Astrocyte of the cerebellum (primary cell): ENCODE measurements around the gene MTHFD2L.

Experiments
- DNase-seq: peaks from one replicate; pipeline ENCODE4 v3.0.0-alpha.2; 2011; ENCODE audit warnings: low read depth
- H3K4me3 ChIP-seq: 2 replicates; pipeline ENCODE4 v1.5.1; 2011; ENCODE audit warnings: mild to moderate bottlenecking, low read depth, low read length, moderate library complexity
- CTCF ChIP-seq: IDR thresholded peaks from 2 replicates; pipeline ENCODE4 v1.5.1; 2012; ENCODE audit warnings: low read length, low read depth, moderate library complexity, mild to moderate bottlenecking; ENCODE audit errors: missing control alignments
- in situ Hi-C: cut with HindIII; loops from 2 replicates; pipeline ENCODE4 v1.10.0; 2017; ENCODE audit warnings: low sequenced_read_pairs

Gene MTHFD2L

DNA sequence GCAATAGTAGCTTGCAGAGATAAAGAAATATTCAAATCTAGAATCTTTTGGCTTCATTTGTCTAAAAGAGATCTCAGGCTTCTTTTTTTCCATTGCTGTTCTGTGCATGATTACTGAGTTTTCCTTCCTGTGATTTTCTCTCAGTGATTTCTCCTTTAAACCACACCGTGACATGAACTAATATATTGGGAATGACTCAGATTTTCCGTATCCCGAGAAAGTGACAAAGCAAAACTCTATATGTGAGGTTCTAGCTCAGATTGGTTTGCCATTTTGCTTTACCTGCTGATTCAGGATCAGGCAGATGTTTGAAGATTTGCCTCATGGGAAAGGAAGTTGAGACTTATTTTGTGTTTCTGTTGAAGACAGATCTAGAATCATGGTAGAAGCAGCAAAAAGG is 59.4 kb downstream of the MTHFD2L start:
- peak; percentile 26 for DNase-seq
- no peak overlapping the region for H3K4me3 ChIP-seq
- no peak for TF ChIP-seq CTCF
- in situ Hi-C loops = no loop called here

- TF ChIP-seq CTCF = no peak
- no peak overlapping the region for H3K4me3 ChIP-seq
- in situ Hi-C loops = no loop called here
- DNase-seq = no peak
Observed at GRCh38 chr4:74218201-74218600, 60.3 kb downstream of the MTHFD2L start.

DNA sequence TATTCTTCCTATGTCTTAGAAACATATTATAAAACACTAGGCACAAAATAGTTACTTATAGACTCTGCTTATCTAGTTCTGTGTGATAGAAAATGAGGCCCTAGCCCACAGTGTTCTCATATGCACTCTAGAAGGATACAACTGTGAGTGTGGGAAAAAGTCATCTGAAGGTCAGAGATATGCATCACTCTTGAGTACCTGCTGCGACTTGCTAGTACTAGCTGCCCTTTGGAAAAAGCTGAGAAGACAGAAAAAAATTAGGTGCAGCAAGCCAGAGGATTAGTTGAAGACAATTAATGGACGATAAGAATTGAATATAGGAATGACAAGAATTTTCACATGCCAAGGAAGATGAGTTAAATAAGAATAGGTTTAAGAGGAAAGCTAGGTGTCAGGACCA is 61.3 kb downstream of the MTHFD2L start:
- in situ Hi-C loops = no loop called here
- no peak for TF ChIP-seq CTCF
- DNase-seq = no peak
- H3K4me3 ChIP-seq = no peak overlapping the region

DNA sequence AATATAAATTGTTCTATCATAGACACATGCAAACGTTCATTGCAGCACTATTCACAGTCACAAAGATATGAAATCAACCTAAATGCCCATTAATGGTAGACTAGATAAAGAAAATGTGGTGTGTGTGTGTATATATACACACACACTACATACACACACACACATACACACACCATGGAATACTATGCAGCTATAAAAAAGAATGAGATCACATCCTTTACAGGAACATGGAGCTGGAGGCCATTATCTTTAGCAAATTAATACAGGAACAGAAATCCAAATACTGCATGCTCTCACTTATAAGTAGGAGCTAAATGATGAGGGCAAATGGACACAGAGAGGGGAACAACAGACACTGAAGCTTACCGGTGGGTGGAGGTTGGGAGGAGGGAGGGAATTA is 65.2 kb downstream of the MTHFD2L start:
- no peak for TF ChIP-seq CTCF
- in situ Hi-C loops = no loop called here
- no peak for DNase-seq
- no peak overlapping the region for H3K4me3 ChIP-seq

DNA sequence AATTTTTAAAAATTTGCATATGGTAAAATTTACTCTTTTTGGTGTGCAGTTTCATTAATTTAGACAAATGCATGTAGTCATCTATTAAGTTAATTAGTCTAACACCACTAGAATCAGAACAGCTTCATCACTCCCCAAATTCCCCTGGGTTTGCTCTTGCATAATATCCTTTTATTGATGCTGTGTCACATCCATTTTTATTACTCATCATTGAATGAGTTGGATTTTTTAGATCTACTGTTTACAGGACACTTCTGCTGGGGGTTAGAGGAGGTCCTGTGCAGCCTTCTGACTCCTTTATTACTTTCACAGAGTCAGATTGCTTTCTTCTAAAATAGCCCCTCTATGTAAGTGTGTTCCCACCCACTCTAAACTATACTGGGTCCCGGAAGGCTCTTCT is 65.9 kb downstream of the MTHFD2L start:
- in situ Hi-C loops = no loop called here
- no peak overlapping the region for H3K4me3 ChIP-seq
- no peak for DNase-seq
- TF ChIP-seq CTCF = no peak

GRCh38 chr4:74228691-74229640 is 71.0 kb downstream of the MTHFD2L start:
- no peak overlapping the region for H3K4me3 ChIP-seq
- peak; percentile 47 for DNase-seq
- TF ChIP-seq CTCF = peak; percentile 83
- in situ Hi-C loops = no loop called here
